ENCODE data around the gene TNS1. TPM values are rescaled to one million over a fixed set of nuclear protein-coding genes. Genes with fewer than 3 reads are reported as not detected.

Gene TNS1
- total RNA-seq, 2 experiments from 2014 or later: 0.92 to 0.97 TPM

- CTCF ChIA-PET: no interaction called here
Measured at GRCh38 chr2:218027426-218028188, 24.8 kb upstream of the TNS1 start.

GRCh38 chr2:218026676-218027425, 24.1 kb upstream of the TNS1 start:
- ChIA-PET CTCF (no interaction called here), POLR2A (no interaction called here)
- DNase-seq: peak; percentile 6
- Mint-ChIP-seq H3K4me3 (no peak overlapping the region), H3K36me3 (no peaks in the 10 kb centered on the region), H3K27me3 (no peaks in the 10 kb centered on the region), H3K27ac (no peak overlapping the region), H3K9me3 (no peaks in the 10 kb centered on the region), H3K4me1 (ENCODE audit: low read depth) (no peaks in the 10 kb centered on the region)
- intact Hi-C loops (cut with micrococcal nuclease): no loop called here

More at GRCh38 chr2:218027426-218028188, 24.8 kb upstream of the TNS1 start:
- Mint-ChIP-seq H3K9me3 (no peaks in the 10 kb centered on the region), H3K4me3 (no peak overlapping the region), H3K4me1 (ENCODE audit: low read depth) (no peaks in the 10 kb centered on the region), H3K27ac (no peak overlapping the region), H3K36me3 (no peaks in the 10 kb centered on the region), H3K27me3 (no peaks in the 10 kb centered on the region)
- POLR2A ChIA-PET: no interaction called here
- DNase-seq: peak; percentile 6
- intact Hi-C loops (cut with micrococcal nuclease): no loop called here

DNA sequence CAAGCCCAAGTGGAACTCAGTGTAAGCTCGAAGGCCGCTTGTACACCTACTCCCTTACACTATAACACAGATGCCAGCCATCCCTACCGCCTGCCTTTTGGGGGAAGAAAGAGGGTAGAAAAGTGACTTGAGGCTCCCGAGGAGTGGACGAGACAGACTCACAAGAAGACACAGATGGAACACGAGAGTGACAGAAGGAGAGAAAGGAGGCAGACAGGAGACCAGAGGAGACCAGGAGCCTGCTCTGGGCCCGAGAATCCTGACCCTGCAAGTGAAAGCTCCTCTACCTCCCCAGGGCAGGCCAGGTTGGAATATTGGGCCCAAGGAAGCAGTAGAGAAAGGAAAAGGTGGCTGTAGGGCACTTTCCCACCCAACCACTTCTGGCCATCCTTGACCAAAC, 23.4 kb upstream of the TNS1 start:
- Mint-ChIP-seq H3K27me3 (no peaks in the 10 kb centered on the region), H3K4me1 (ENCODE audit: low read depth) (no peaks in the 10 kb centered on the region), H3K4me3 (no peak overlapping the region), H3K27ac (no peak overlapping the region), H3K9me3 (no peaks in the 10 kb centered on the region), H3K36me3 (no peaks in the 10 kb centered on the region)
- peak; percentile 7 for DNase-seq
- ChIA-PET CTCF (interaction anchor here (0.6 kb wide), 1 partner anchor 15 kb away, joined by 3 read pairs; no protein-coding TSS in a partner anchor), POLR2A (no interaction called here)
- intact Hi-C loops (cut with micrococcal nuclease): no loop called here

- H3K4me3 Mint-ChIP-seq: no peak overlapping the region
- H3K36me3 Mint-ChIP-seq: no peaks in the 10 kb centered on the region
- intact Hi-C loops (cut with micrococcal nuclease): no loop called here
- peak; percentile 4 for DNase-seq
- ChIA-PET CTCF (no interaction called here), POLR2A (no interaction called here)
- H3K27me3 Mint-ChIP-seq: no peaks in the 10 kb centered on the region
- H3K27ac Mint-ChIP-seq: no peak overlapping the region
- H3K4me1 Mint-ChIP-seq (ENCODE audit: low read depth): no peaks in the 10 kb centered on the region
- no peaks in the 10 kb centered on the region for H3K9me3 Mint-ChIP-seq
Measured at GRCh38 chr2:218024871-218025270, 22.1 kb upstream of the TNS1 start.

DNA sequence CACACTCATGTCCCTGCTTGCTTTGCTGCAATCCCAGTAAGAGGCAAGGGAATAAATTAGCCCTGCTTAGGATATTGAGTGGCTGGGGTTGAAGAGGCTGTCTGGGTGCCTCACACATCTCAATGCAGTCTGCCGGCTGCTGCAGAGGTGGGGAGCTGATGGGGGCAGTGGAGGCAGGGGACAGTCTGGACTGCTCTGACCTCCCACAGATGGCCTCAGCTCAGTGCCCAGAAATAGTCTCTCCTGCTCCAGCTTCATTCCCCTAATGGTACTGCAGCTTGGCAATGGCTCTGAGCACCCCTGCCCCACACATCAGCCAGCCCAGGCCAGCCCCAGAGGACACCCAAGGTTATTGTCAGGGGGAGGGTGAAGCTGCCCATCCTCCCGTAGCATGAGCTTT, 21.5 kb upstream of the TNS1 start:
- ChIA-PET CTCF (no interaction called here), POLR2A (no interaction called here)
- Mint-ChIP-seq H3K4me1 (ENCODE audit: low read depth) (no peaks in the 10 kb centered on the region), H3K4me3 (no peak overlapping the region), H3K27ac (no peak overlapping the region), H3K9me3 (no peaks in the 10 kb centered on the region), H3K27me3 (no peaks in the 10 kb centered on the region), H3K36me3 (no peaks in the 10 kb centered on the region)
- intact Hi-C loops (cut with micrococcal nuclease): no loop called here
- no peak for DNase-seq

GRCh38 chr2:218023636-218024035, 20.8 kb upstream of the TNS1 start:
- H3K27ac Mint-ChIP-seq: no peak overlapping the region
- DNase-seq: no peak
- POLR2A ChIA-PET: no interaction called here
- intact Hi-C loops (cut with micrococcal nuclease): no loop called here
- H3K27me3 Mint-ChIP-seq: no peaks in the 10 kb centered on the region
- no peaks in the 10 kb centered on the region for H3K4me1 Mint-ChIP-seq (ENCODE audit: low read depth)
- CTCF ChIA-PET: no interaction called here
- no peak overlapping the region for H3K4me3 Mint-ChIP-seq
- H3K36me3 Mint-ChIP-seq: no peaks in the 10 kb centered on the region
- H3K9me3 Mint-ChIP-seq: no peaks in the 10 kb centered on the region

GRCh38 chr2:218022851-218023530, 20.2 kb upstream of the TNS1 start:
- no peaks in the 10 kb centered on the region for H3K4me1 Mint-ChIP-seq (ENCODE audit: low read depth)
- no peaks in the 10 kb centered on the region for H3K27me3 Mint-ChIP-seq
- no peak for DNase-seq
- H3K4me3 Mint-ChIP-seq: no peak overlapping the region
- intact Hi-C loops (cut with micrococcal nuclease): no loop called here
- ChIA-PET POLR2A (no interaction called here), CTCF (no interaction called here)
- no peak overlapping the region for H3K27ac Mint-ChIP-seq
- no peaks in the 10 kb centered on the region for H3K36me3 Mint-ChIP-seq
- no peaks in the 10 kb centered on the region for H3K9me3 Mint-ChIP-seq

DNA sequence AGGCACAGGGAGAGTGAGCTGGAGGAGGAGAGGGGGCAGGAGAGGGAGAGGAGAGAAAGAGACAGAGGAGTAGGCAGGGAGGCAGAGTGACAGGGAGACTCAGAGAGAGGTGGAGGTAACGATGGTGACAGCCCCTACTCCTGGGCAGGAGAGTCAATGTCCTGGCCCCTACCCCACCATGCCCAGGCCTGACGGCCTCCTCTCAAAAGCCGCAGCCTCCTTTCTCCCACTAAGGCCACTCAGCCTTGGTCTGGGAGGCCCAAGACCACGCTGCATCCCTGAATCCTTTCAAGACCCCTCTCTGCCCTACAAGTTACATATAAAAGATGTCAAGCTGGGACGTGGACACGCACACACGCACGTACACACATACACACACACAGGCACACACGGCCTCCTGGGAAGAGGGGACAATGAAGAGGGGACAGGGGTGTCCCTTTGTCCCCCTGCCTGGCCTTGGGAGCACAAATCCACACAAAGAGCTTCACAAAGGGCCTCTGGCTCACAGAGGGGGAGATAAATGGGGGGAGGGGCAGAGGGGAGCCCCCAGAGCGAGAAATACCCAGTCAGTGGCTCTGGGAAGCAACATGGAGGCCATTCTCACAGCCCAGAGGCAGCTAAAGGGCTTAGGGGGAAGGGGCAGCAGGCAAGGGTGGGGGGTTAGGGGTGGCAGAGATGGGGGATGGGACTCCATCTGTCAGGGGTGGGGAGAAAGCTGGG, 19.5 kb upstream of the TNS1 start:
- no peak overlapping the region for H3K27ac Mint-ChIP-seq
- no peaks in the 10 kb centered on the region for H3K4me1 Mint-ChIP-seq (ENCODE audit: low read depth)
- no peak for DNase-seq
- H3K9me3 Mint-ChIP-seq: no peaks in the 10 kb centered on the region
- CTCF ChIA-PET: interaction anchor here (1.2 kb wide), 1 partner anchor 12 kb away, joined by 3 read pairs; no protein-coding TSS in a partner anchor
- POLR2A ChIA-PET: no interaction called here
- no peaks in the 10 kb centered on the region for H3K36me3 Mint-ChIP-seq
- intact Hi-C loops (cut with micrococcal nuclease): no loop called here
- no peak overlapping the region for H3K4me3 Mint-ChIP-seq
- H3K27me3 Mint-ChIP-seq: no peaks in the 10 kb centered on the region

DNA sequence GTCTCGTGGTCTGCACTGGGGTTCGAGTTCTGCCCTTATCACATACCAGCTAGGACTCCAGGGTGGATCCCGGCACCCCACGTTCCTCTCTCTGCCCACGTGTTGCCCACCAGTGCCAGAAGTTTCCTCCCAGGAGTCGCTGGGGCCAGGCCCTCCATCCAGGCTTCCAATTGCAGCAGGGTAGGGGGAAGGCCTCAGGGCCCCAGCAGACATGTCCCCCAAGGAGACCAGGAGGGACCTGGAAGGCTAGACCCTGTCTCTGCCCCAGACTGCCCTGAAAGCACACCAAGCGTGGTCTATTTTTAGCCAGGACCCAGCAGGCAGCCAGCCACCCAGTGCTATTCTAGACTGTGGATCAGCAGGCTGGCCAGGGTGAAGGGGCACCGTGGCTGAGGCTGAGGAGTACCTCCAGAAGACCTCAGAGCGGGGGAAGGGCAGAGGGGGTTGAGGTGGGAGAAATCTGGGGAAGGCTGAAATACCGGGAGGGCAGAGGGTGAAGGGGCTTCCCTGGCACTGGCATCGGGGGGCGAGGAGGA, 18.8 kb upstream of the TNS1 start:
- no peaks in the 10 kb centered on the region for H3K9me3 Mint-ChIP-seq
- no peaks in the 10 kb centered on the region for H3K4me1 Mint-ChIP-seq (ENCODE audit: low read depth)
- no peaks in the 10 kb centered on the region for H3K36me3 Mint-ChIP-seq
- intact Hi-C loops (cut with micrococcal nuclease): no loop called here
- no peak for DNase-seq
- no peak overlapping the region for H3K27ac Mint-ChIP-seq
- ChIA-PET CTCF (interaction anchor here (1.2 kb wide), 1 partner anchor 13 kb away, joined by 3 read pairs; no protein-coding TSS in a partner anchor), POLR2A (no interaction called here)
- H3K27me3 Mint-ChIP-seq: no peaks in the 10 kb centered on the region
- H3K4me3 Mint-ChIP-seq: no peak overlapping the region

GRCh38 chr2:218020966-218021535, 18.3 kb upstream of the TNS1 start:
- intact Hi-C loops (cut with micrococcal nuclease): no loop called here
- POLR2A ChIA-PET: no interaction called here
- Mint-ChIP-seq H3K4me3 (no peak overlapping the region), H3K27ac (no peak overlapping the region), H3K4me1 (ENCODE audit: low read depth) (no peaks in the 10 kb centered on the region), H3K36me3 (no peaks in the 10 kb centered on the region), H3K9me3 (no peaks in the 10 kb centered on the region), H3K27me3 (no peaks in the 10 kb centered on the region)
- CTCF ChIA-PET: interaction anchor here (1.2 kb wide), 1 partner anchor 14 kb away, joined by 3 read pairs; no protein-coding TSS in a partner anchor
- DNase-seq: no peak

DNA sequence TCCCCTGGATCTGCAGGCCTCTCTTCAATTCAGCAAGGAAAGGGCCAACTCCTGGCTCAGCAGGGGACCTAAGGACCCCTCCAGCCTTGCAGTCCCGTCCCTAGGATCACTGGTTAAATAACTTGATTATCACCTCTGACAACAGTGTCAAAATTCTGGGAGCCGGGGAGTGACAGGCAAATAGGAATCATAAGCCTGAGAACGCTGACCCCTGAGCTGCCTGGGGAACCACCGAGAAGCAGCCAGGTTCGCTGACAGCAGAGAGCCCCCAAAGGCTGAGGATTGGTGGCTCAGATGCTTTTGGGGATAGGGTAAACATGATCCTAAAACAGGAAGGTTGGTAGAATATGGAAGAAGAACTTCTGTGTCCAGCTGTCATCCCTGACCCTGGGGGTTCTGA, 17.5 kb upstream of the TNS1 start:
- intact Hi-C loops (cut with micrococcal nuclease): no loop called here
- Mint-ChIP-seq H3K36me3 (no peaks in the 10 kb centered on the region), H3K4me3 (no peak overlapping the region), H3K27me3 (no peaks in the 10 kb centered on the region), H3K27ac (no peak overlapping the region), H3K4me1 (ENCODE audit: low read depth) (no peaks in the 10 kb centered on the region), H3K9me3 (no peaks in the 10 kb centered on the region)
- ChIA-PET CTCF (no interaction called here), POLR2A (no interaction called here)
- no peak for DNase-seq
